ENCODE measurements around the gene FBXO33.

Gene FBXO33

GRCh38 chr14:39383741-39384140 is 48.5 kb downstream of the FBXO33 start:
- Histone ChIP-seq H2AFZ (ENCODE audit: low read length) (no peak overlapping the region), H3K27me3 (ENCODE audit: insufficient read depth, low read length, poor library complexity, severe bottlenecking) (peaks cover 13% of the 10 kb centered on the region), H3K9me3 (ENCODE audit: insufficient read depth, low read depth, low read length) (no peaks in the 10 kb centered on the region), H3K79me2 (ENCODE audit: insufficient read depth, low read length) (no peaks in the 10 kb centered on the region), H3K9ac (ENCODE audit: low read depth, low read length, poor library complexity, severe bottlenecking) (no peak overlapping the region), H4K20me1 (ENCODE audit: insufficient read depth, low read length, poor library complexity, severe bottlenecking) (no peaks in the 10 kb centered on the region), H3K4me3 (ENCODE audit: low read length, poor library complexity, severe bottlenecking) (no peak overlapping the region), H3K36me3 (ENCODE audit: insufficient read depth, low read length) (no peaks in the 10 kb centered on the region), H3K4me2 (ENCODE audit: low read depth, low read length, poor library complexity, severe bottlenecking) (no peak overlapping the region), H3K4me1 (ENCODE audit: insufficient read depth, low read length, poor library complexity, severe bottlenecking) (peaks cover 7% of the 10 kb centered on the region), H3K9me2 (replicated peaks; ENCODE audit: low read depth, low read length) (no peaks in the 10 kb centered on the region), H3F3A (ENCODE audit: low read depth) (no peaks in the 10 kb centered on the region)
- no peak for TF ChIP-seq CTCF (conservative IDR thresholded peaks at IDR 0.05; ENCODE audit: low read length)
- no peak for TF ChIP-seq EZH2phosphoT487 (IDR thresholded peaks at IDR 0.05; ENCODE audit: borderline replicate concordance)

GRCh38 chr14:39383026-39383660 is 49.1 kb downstream of the FBXO33 start:
- H4K20me1 ChIP-seq (ENCODE audit: insufficient read depth, low read length, poor library complexity, severe bottlenecking), result no peaks in the 10 kb centered on the region
- H3K4me2 ChIP-seq (ENCODE audit: low read depth, low read length, poor library complexity, severe bottlenecking), result no peak overlapping the region
- no peaks in the 10 kb centered on the region for H3K36me3 ChIP-seq (ENCODE audit: insufficient read depth, low read length)
- peaks cover 13% of the 10 kb centered on the region for H3K27me3 ChIP-seq (ENCODE audit: insufficient read depth, low read length, poor library complexity, severe bottlenecking)
- no peak for TF ChIP-seq EZH2phosphoT487 (IDR thresholded peaks at IDR 0.05; ENCODE audit: borderline replicate concordance)
- no peak for TF ChIP-seq CTCF (conservative IDR thresholded peaks at IDR 0.05; ENCODE audit: low read length)
- no peaks in the 10 kb centered on the region for H3F3A ChIP-seq (ENCODE audit: low read depth)
- no peaks in the 10 kb centered on the region for H3K9me3 ChIP-seq (ENCODE audit: insufficient read depth, low read depth, low read length)
- no peak overlapping the region for H2AFZ ChIP-seq (ENCODE audit: low read length)
- H3K9me2 ChIP-seq (replicated peaks; ENCODE audit: low read depth, low read length), result no peaks in the 10 kb centered on the region
- no peak overlapping the region for H3K4me3 ChIP-seq (ENCODE audit: low read length, poor library complexity, severe bottlenecking)
- no peak overlapping the region for H3K9ac ChIP-seq (ENCODE audit: low read depth, low read length, poor library complexity, severe bottlenecking)
- H3K79me2 ChIP-seq (ENCODE audit: insufficient read depth, low read length), result no peaks in the 10 kb centered on the region
- H3K4me1 ChIP-seq (ENCODE audit: insufficient read depth, low read length, poor library complexity, severe bottlenecking), result peaks cover 7% of the 10 kb centered on the region

- Histone ChIP-seq H3K4me1 (ENCODE audit: insufficient read depth, low read length, poor library complexity, severe bottlenecking) (peaks cover 7% of the 10 kb centered on the region), H3K79me2 (ENCODE audit: insufficient read depth, low read length) (no peaks in the 10 kb centered on the region), H3K9me3 (ENCODE audit: insufficient read depth, low read depth, low read length) (no peaks in the 10 kb centered on the region), H3K36me3 (ENCODE audit: insufficient read depth, low read length) (no peaks in the 10 kb centered on the region), H2AFZ (ENCODE audit: low read length) (no peak overlapping the region), H3K4me3 (ENCODE audit: low read length, poor library complexity, severe bottlenecking) (no peak overlapping the region), H3K9me2 (replicated peaks; ENCODE audit: low read depth, low read length) (no peaks in the 10 kb centered on the region), H3F3A (ENCODE audit: low read depth) (no peaks in the 10 kb centered on the region), H4K20me1 (ENCODE audit: insufficient read depth, low read length, poor library complexity, severe bottlenecking) (no peaks in the 10 kb centered on the region), H3K4me2 (ENCODE audit: low read depth, low read length, poor library complexity, severe bottlenecking) (no peak overlapping the region), H3K9ac (ENCODE audit: low read depth, low read length, poor library complexity, severe bottlenecking) (no peak overlapping the region), H3K27me3 (ENCODE audit: insufficient read depth, low read length, poor library complexity, severe bottlenecking) (peaks cover 13% of the 10 kb centered on the region)
- TF ChIP-seq EZH2phosphoT487 (IDR thresholded peaks at IDR 0.05; ENCODE audit: borderline replicate concordance) (no peak), CTCF (conservative IDR thresholded peaks at IDR 0.05; ENCODE audit: low read length) (no peak)
These were observed 49.8 kb downstream of the FBXO33 start for GRCh38 chr14:39382463-39382862.

Data from Loucy (cell line).